Adrenal gland (tissue), 12 donors: ENCODE measurements around the gene ZNF564. TPM values are rescaled to one million over a fixed set of nuclear protein-coding genes. Genes with fewer than 3 reads are reported as not detected.

Experiments
- DNase-seq, 7 donors: peaks; one replicate each; pipeline ENCODE4 v3.0.0-alpha.2; 2019 to 2020
- H3K27ac ChIP-seq, 5 donors: fragments of 200-600 bp; sonication (generic) in 4 of 5; 1 replicate in 3 of 5; 2 replicates in 2 of 5; pipeline versions ENCODE4 v1.5.1 to v1.8.0; 2016 to 2020; ENCODE audit warnings: mild to moderate bottlenecking in 1 of 5
- H3K27me3 ChIP-seq: fragments of 200-600 bp; 2 replicates; pipeline ENCODE4 v1.8.0; 2021
- H3K36me3 ChIP-seq, 2 donors: fragments of 200-600 bp; replicated peaks in 1 of 2; 1 replicate in 1 of 2; 2 replicates in 1 of 2; pipeline versions ENCODE4 v1.5.1 to v1.8.0; 2018 to 2022
- H3K4me1 ChIP-seq, 2 donors: fragments of 200-600 bp; replicated peaks in 1 of 2; 1 replicate in 1 of 2; 2 replicates in 1 of 2; pipeline versions ENCODE4 v1.5.1 to v1.8.0; 2018 to 2021
- H3K4me3 ChIP-seq, 4 donors: fragments of 200-600 bp; sonication (generic) in 3 of 4; one replicate each; pipeline ENCODE4 v1.5.1; 2016 to 2018
- H3K9me3 ChIP-seq, 3 donors: fragments of 200-600 bp; sonication (generic) in 1 of 3; replicated peaks in 1 of 3; 1 replicate in 2 of 3; 2 replicates in 1 of 3; pipeline versions ENCODE4 v1.5.1 to v1.8.0; 2016 to 2021
- POLR2A ChIP-seq, 2 donors: fragments of 450-650 bp; IDR thresholded peaks; one replicate each; pipeline ENCODE4 v1.6.1; 2017; ENCODE audit warnings: antibody characterized with exemption in 2 of 2, mild to moderate bottlenecking in 2 of 2, moderate library complexity in 1 of 2
- WGBS, 4 donors: extraction: QIAGEN DNeasy Blood & Tissue Kit in 2 of 4; methylation state at CpG; one replicate each; pipeline versions ENCODE4 v1.1.5 to v1.1.7; 2013 to 2017; 5-methylcytosine and 5-hydroxymethylcytosine counted together
- intact Hi-C, 2 donors: fragments of 100-400 bp; cut with DNase I; formaldehyde crosslinking; loops; one replicate each; pipeline versions ENCODE4 v1.14.1 to v1.15.0; 2022 to 2023
- polyA plus RNA-seq, 3 donors: library from polyadenylated mRNA; stranded (reverse); fragments of 200-250 nt in 2 of 3; fragments of 350-450 nt in 1 of 3; fragmentation: Illumina TruSeq in 1 of 3; extraction: RNeasy Lipid Tissue Mini Kit (QIAGEN cat#74804) in 1 of 3; gene quantifications; one replicate each; pipeline ENCODE4 v1.2.3, GENCODE V29; 2013 to 2014
- small RNA-seq, 2 donors: library from RNA; depleted of rRNA; stranded (forward); fragments of <200 nt; gene quantifications; one replicate each; pipeline ENCODE3, GENCODE V24; 2016
- total RNA-seq, 9 donors: library from RNA; depleted of rRNA in 4 of 9; stranded (reverse); fragments of >200 nt in 4 of 9; fragments of 120-200 nt in 1 of 9; fragmentation: NEBNext Ultra II Directional in 1 of 9; extraction: Animal tissue kit (Norgen Biotek cat#: 25700) in 1 of 9; gene quantifications; one replicate each; pipeline versions ENCODE4 v1.1.0 to v1.2.4, GENCODE V29; 2013 to 2023
- TF ChIP-seq, protein P1 (sequence below), 6 experiments: fragments of 450-650 bp in 4 of 6; fragments of 200-600 bp in 2 of 6; sonication (generic) in 1 of 6; IDR thresholded peaks; 1 replicate in 5 of 6; 2 replicates in 1 of 6; pipeline versions ENCODE4 v1.5.1 to v1.8.0; 2016 to 2021; ENCODE audit warnings: antibody characterized with exemption in 6 of 6, mild to moderate bottlenecking in 2 of 6, moderate library complexity in 1 of 6
- donor health status: healthy with polysubstance abuse.
- donor health status: Bipolar disorder and iron deficiency.
- donor health status: DM: yes; HTN: yes; CAD: no.
- donor health status: DM: no; HTN: no; CAD: no.
- donor health status: DM: no; HTN: no; CAD: no.
- donor health status: DM: yes; HTN: yes; CAD: no.

ZNF564 gene
- total and polyA plus RNA-seq, 12 donors, result 3.4 to 12.5 (median 8.9) TPM

DNA sequence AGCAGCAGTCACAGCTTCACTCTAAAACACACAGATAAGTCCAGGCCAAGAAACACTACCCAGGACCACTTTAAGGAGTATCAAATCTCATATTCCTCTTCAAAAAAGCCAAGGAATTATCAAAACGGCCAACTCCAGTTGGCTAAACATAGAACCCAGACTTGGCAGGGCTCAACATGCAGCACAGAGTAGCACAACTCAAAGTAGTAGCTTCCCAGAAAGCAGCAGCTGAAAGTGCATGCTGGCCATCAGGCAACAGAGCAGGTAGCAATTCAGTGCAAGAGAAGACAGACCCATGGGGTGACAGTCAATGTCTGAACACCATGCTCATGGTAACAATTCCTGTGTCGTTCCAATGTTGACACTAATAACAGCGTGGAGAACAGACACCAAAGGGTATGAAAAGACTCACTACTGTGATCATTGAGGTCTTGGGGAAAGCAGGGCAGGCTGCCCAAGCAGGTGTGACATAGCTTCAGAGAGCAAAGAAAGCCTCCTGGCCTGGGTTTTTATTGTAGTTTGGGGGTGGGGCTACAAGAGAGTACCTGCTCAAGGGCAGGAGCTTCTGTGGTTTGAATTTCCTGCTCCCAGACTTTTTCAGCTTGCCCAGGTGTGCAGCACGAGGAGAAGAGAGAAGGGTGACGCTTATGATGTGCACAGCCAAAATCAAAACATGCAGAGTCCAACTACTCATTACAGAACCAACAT, 72.9 kb downstream of the ZNF564 start:
- WGBS, 4 donors, result 69 to 74% (median 73%) methylated on average over 5 of the region's 5 CpGs
- no peak for TF ChIP-seq POLR2A (IDR thresholded peaks at IDR 0.05)
- TF ChIP-seq, protein P1, sequence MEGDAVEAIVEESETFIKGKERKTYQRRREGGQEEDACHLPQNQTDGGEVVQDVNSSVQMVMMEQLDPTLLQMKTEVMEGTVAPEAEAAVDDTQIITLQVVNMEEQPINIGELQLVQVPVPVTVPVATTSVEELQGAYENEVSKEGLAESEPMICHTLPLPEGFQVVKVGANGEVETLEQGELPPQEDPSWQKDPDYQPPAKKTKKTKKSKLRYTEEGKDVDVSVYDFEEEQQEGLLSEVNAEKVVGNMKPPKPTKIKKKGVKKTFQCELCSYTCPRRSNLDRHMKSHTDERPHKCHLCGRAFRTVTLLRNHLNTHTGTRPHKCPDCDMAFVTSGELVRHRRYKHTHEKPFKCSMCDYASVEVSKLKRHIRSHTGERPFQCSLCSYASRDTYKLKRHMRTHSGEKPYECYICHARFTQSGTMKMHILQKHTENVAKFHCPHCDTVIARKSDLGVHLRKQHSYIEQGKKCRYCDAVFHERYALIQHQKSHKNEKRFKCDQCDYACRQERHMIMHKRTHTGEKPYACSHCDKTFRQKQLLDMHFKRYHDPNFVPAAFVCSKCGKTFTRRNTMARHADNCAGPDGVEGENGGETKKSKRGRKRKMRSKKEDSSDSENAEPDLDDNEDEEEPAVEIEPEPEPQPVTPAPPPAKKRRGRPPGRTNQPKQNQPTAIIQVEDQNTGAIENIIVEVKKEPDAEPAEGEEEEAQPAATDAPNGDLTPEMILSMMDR (IDR thresholded peaks at IDR 0.05), result no peak
- Histone ChIP-seq H3K27ac (no peak overlapping the region), H3K27me3 (no peaks in the 10 kb centered on the region), H3K36me3 (no peaks in the 10 kb centered on the region), H3K4me1 (peaks cover 0 to 2% of the 10 kb centered on the region in 2 donors), H3K9me3 (no peaks in the 10 kb centered on the region), H3K4me3 (no peak overlapping the region)
- intact Hi-C loops, result no loop called here
- no peak for DNase-seq

Small RNA genes within 50 kb of the gene (small RNA-seq; reads per million reads assigned to genes)
- gene MTCO1P27, result 0 reads per million in 2 donors
- gene PPIAP20, result 0 reads per million in 2 donors

Other genes starting within 250 kb of the ZNF564 start
- 10 to 100 TPM in 2 of 9 donors, 1 to 10 TPM in 7; 1.8 to 10.6 (median 5.1) TPM for gene ZNF563, start 217.8 kb downstream of the ZNF564 start, total RNA-seq
- 1 to 10 TPM; 1.8 to 5.2 (median 2.7) TPM for gene ZNF563, start 217.8 kb downstream of the ZNF564 start, polyA plus RNA-seq
- 1 to 10 TPM; 1.4 to 7.3 (median 3.5) TPM for gene ZNF442, start 185.8 kb downstream of the ZNF564 start, total RNA-seq
- gene ZNF442, start 185.8 kb downstream of the ZNF564 start, polyA plus RNA-seq, result 1 to 10 TPM in 1 of 3 donors, under 1 TPM in 2; 0.77 to 2.1 (median 0.88) TPM
- 1 to 10 TPM; 1.5 to 5.9 (median 3.6) TPM for gene ZNF799, start 150.2 kb downstream of the ZNF564 start, total RNA-seq
- gene ZNF799, start 150.2 kb downstream of the ZNF564 start, polyA plus RNA-seq, result 10 to 100 TPM in 1 of 3 donors, 1 to 10 TPM in 2; 4.0 to 11.1 (median 5.6) TPM
- 1 to 10 TPM in 8 of 9 donors, under 1 TPM in 1; 0.72 to 5.5 (median 3.3) TPM for gene ZNF443, start 110.5 kb downstream of the ZNF564 start, total RNA-seq
- gene ZNF443, start 110.5 kb downstream of the ZNF564 start, polyA plus RNA-seq, result 1 to 10 TPM; 2.3 to 8.2 (median 3.7) TPM
- gene ZNF709, start 66.7 kb downstream of the ZNF564 start, total RNA-seq, result 1 to 10 TPM; 1.4 to 5.4 (median 4.3) TPM
- 1 to 10 TPM; 1.2 to 2.9 (median 1.9) TPM for gene ZNF709, start 66.7 kb downstream of the ZNF564 start, polyA plus RNA-seq
- gene ZNF490, start 59.3 kb upstream of the ZNF564 start, total RNA-seq, result 10 to 100 TPM in 2 of 9 donors, 1 to 10 TPM in 7; 5.3 to 10.9 (median 6.8) TPM
- 1 to 10 TPM in 1 of 3 donors, under 1 TPM in 2; 0.34 to 2.6 (median 0.97) TPM for gene ZNF490, start 59.3 kb upstream of the ZNF564 start, polyA plus RNA-seq
- 10 to 100 TPM in 7 of 9 donors, 1 to 10 TPM in 2; 6.9 to 33.4 (median 17.7) TPM for gene ZNF791, start 59.4 kb upstream of the ZNF564 start, total RNA-seq
- 10 to 100 TPM in 1 of 3 donors, 1 to 10 TPM in 2; 6.0 to 21.9 (median 7.3) TPM for gene ZNF791, start 59.4 kb upstream of the ZNF564 start, polyA plus RNA-seq
- gene MAN2B1, start 115.3 kb upstream of the ZNF564 start, total RNA-seq, result 100 to 1,000 TPM in 6 of 9 donors, 10 to 100 TPM in 3; 25.0 to 131 (median 111) TPM
- gene MAN2B1, start 115.3 kb upstream of the ZNF564 start, polyA plus RNA-seq, result 100 to 1,000 TPM in 2 of 3 donors, 10 to 100 TPM in 1; 19.5 to 194 (median 152) TPM
- gene WDR83, start 115.3 kb upstream of the ZNF564 start, total RNA-seq, result 10 to 100 TPM; 10.6 to 20.5 (median 13.9) TPM
- gene WDR83, start 115.3 kb upstream of the ZNF564 start, polyA plus RNA-seq, result 10 to 100 TPM in 2 of 3 donors, 1 to 10 TPM in 1; 3.9 to 68.5 (median 56.1) TPM
- gene DHPS, start 130.4 kb upstream of the ZNF564 start, total RNA-seq, result 100 to 1,000 TPM in 5 of 9 donors, 10 to 100 TPM in 4; 80.4 to 197 (median 121) TPM
- 100 to 1,000 TPM in 2 of 3 donors, 10 to 100 TPM in 1; 64.5 to 166 (median 137) TPM for gene DHPS, start 130.4 kb upstream of the ZNF564 start, polyA plus RNA-seq
- gene GNG14, start 136.5 kb upstream of the ZNF564 start, total RNA-seq, result not detected
- gene GNG14, start 136.5 kb upstream of the ZNF564 start, polyA plus RNA-seq, result not detected
- 10 to 100 TPM in 5 of 9 donors, 1 to 10 TPM in 4; 6.9 to 14.7 (median 11.1) TPM for gene FBXW9, start 145.1 kb upstream of the ZNF564 start, total RNA-seq
- gene FBXW9, start 145.1 kb upstream of the ZNF564 start, polyA plus RNA-seq, result 1 to 10 TPM; 2.1 to 6.8 (median 6.4) TPM
- 100 to 1,000 TPM in 2 of 9 donors, 10 to 100 TPM in 7; 24.5 to 104 (median 78.0) TPM for gene TNPO2, start 172.4 kb upstream of the ZNF564 start, total RNA-seq
- 10 to 100 TPM; 43.4 to 99.2 (median 58.4) TPM for gene TNPO2, start 172.4 kb upstream of the ZNF564 start, polyA plus RNA-seq
- 100 to 1,000 TPM; 125 to 423 (median 195) TPM for gene TRIR, start 183.2 kb upstream of the ZNF564 start, total RNA-seq
- 100 to 1,000 TPM; 162 to 405 (median 338) TPM for gene TRIR, start 183.2 kb upstream of the ZNF564 start, polyA plus RNA-seq
- gene GET3, start 186.0 kb upstream of the ZNF564 start, total RNA-seq, result 10 to 100 TPM; 75.3 to 97.7 (median 82.5) TPM
- 10 to 100 TPM; 50.3 to 74.1 (median 56.7) TPM for gene GET3, start 186.0 kb upstream of the ZNF564 start, polyA plus RNA-seq
- gene BEST2, start 200.3 kb upstream of the ZNF564 start, total RNA-seq, result not detected
- not detected for gene BEST2, start 200.3 kb upstream of the ZNF564 start, polyA plus RNA-seq
- 10 to 100 TPM; 10.2 to 38.3 (median 25.5) TPM for gene HOOK2, start 224.1 kb upstream of the ZNF564 start, total RNA-seq
- gene HOOK2, start 224.1 kb upstream of the ZNF564 start, polyA plus RNA-seq, result 10 to 100 TPM in 2 of 3 donors, 1 to 10 TPM in 1; 6.3 to 99.7 (median 69.3) TPM
- gene JUNB, start 240.0 kb upstream of the ZNF564 start, total RNA-seq, result 100 to 1,000 TPM in 8 of 9 donors, 10 to 100 TPM in 1; 46.9 to 594 (median 351) TPM
- 100 to 1,000 TPM in 2 of 3 donors, 1 to 10 TPM in 1; 4.2 to 291 (median 104) TPM for gene JUNB, start 240.0 kb upstream of the ZNF564 start, polyA plus RNA-seq